Stimulated activated CD8-positive, alpha-beta memory T cell treated with anti-CD3 and anti-CD28 coated beads, Interleukin-2, amount 100 ng/mL, for 1 hour (primary cell): Measurements from ENCODE around the gene AHCTF1.
"Not testable (repeated sequence)": the region's sequence is repeated elsewhere in the genome, so short reads cannot be mapped to it uniquely, and the experiment has no call there.

Experiments
- DNase-seq, 2 donors: peaks; one replicate each; pipeline ENCODE4 v3.0.0-alpha.2; 2020; ENCODE audit warnings: low read depth in 2 of 2

Gene AHCTF1

GRCh38 chr1:246923482-246923881 is 8.3 kb downstream of the AHCTF1 start:
- no peak for DNase-seq

DNA sequence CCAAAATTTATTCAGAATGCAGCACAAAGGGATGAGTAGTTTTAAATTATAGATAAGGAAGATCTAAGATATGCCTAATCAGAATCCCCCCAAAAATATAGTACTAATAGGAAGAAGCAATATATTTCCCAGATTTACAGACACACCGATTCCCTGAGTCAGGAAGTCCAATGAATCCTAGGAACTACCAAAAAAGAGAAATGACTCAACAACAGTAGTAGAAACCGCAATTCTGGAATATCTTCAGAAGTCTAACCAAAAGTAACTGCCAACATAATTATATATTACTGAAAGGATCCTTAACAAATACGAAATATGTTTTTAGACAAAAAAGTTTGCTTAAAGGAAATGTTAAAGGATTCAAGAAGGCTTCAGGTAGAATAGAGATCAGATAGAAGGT is 10.3 kb downstream of the AHCTF1 start:
- DNase-seq, result no peak

DNA sequence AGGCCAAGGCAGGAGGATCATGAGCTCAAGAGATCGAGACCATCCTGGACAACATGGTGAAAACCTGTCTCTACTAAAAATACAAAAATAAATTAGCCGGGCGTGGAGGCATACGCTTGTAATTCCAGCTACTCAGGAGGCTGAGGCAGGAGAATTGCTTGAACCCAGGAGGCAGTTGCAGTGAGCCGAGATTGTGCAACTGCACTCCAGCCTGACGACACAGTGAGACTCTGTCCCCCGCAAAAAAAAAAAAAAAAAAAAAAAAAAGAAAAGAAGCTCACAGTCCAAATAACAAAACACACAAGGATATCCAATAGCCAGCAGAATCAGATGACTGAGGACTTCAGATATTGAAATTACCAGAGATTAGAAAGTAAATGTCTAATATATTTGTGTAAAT is 11.8 kb downstream of the AHCTF1 start:
- no peak for DNase-seq

GRCh38 chr1:246916026-246916923 is 15.5 kb downstream of the AHCTF1 start:
- not testable (repeated sequence) for DNase-seq

DNA sequence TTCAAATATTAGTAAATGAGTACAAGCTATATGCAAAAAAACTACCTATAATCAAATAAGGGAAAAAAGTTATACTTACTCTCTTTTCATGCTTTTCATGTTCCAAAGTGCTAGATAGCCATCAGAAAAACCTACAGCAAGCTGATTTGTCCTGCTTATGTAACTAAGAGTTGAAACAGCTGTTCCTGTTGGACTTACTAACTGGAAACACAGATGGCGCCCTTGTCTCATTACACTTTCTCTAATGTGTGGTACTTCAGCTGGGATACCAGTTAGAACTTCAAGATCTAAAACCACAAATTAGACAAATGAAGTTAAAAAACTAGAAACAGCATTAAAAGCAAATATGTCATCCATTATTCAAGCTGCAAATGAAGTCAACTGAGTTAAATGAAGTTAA is 24.3 kb downstream of the AHCTF1 start:
- DNase-seq, result no peak

DNA sequence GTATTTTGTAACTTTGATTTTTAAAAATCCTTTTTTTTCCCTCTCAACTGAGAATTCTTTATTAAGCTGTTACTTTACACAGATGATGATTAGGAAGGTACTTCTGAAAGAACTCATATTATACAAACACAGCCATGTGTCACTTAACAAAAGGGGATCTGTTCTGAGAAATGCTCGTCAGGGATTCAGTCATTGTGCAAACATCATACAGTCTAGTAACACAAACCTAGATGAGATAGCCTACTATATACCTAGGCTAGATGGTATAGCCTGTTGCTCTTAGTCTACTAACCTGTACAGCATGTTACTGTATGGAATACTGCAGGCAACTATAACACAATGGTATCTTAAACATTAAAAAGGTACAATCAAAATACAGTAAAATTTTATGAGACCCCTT is 24.9 kb downstream of the AHCTF1 start:
- DNase-seq, result no peak

GRCh38 chr1:246901874-246902273 is 29.9 kb downstream of the AHCTF1 start:
- no peak for DNase-seq

GRCh38 chr1:246897302-246897701 is 34.4 kb downstream of the AHCTF1 start:
- no peak for DNase-seq

DNA sequence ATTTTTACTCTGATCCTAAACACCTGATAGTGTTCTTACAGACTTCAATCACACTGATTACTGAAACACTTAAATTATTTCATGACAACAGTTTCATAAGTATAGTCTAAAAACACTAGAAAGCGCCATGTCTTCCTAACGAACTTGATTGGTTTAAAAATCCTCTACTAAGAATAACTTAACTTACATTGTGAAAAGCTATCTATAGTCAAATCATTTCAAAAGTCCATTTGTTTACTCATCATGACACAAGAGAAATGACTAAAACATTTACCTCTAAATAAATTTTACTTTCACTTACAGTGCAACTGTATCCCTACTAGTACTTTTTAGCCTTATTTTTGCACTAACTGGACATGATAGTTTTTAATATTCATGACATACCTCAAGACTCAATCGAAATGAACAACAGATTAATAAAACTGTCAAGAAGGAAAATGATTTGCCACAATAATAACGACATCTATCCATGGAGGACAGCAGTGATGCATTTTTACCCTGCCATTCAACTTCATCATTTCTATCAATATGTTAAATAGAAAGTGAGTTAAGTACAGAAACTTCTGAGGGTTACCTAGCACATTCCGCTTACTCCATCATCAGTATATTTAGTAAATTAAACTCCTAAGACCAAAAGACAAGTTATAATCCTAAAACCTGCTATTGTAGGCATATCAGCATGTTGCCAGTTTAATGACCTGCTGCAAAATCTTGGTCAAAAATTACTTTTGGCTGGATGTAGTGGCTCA is 38.4 kb downstream of the AHCTF1 start:
- no peak for DNase-seq

DNA sequence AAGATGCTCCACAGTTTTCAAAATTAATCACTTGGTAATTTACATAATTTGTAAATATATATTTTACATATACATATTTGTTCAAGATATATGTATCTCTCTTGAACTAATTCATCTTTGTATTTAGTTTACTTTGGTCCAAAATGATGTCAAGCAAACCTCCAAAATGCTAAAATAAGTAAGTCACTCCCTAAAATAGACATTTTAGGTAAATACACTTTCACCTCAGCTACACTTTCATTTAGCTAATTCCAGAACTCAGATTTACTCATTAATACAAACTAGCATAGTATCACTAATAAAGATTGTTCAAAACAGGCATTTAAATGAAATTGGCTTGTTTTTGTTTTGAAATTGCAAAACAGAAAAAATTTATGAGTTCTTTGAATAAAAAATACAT is 40.6 kb downstream of the AHCTF1 start:
- no peak for DNase-seq

GRCh38 chr1:246888522-246888921 is 43.2 kb downstream of the AHCTF1 start:
- no peak for DNase-seq

- not testable (repeated sequence) for DNase-seq
Observed at GRCh38 chr1:246885389-246885788, 46.4 kb downstream of the AHCTF1 start.

DNA sequence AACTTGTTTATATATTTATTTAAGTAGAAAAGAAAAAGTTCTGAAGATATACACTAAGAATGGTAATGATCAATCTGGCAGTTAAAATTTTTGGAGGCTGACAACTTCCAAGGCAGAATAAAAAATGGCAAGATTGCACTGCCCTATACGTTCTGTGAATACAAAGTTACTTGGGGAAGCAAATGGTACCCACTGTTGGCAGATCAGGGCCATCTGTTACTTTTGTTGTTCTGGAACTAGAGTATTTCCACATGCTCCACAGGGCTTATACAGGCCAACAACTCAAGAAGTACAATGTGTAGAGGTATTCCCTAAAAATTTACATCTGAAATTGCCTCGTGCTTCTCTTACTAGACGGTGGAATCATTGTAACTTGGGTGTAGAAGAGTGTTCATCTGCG is 53.2 kb downstream of the AHCTF1 start:
- no peak for DNase-seq

DNA sequence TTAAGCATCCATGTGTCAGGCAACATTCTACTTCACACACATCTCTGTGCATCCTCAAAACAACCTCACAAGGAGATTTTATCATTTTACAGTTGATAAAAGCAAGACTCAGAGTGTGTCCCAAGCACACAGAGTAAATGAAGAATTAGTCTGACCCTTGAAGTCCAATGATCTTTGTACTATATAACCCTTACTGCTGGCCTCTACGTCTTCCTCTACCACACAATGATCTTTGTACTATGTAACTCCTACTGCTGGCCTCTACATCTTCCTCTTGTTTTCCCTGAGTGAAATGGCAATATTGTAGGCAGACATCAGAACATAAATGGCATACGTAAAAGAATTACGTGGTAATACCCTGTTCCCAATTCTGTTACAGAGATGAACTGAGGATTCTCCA is 55.3 kb downstream of the AHCTF1 start:
- DNase-seq, result no peak

DNA sequence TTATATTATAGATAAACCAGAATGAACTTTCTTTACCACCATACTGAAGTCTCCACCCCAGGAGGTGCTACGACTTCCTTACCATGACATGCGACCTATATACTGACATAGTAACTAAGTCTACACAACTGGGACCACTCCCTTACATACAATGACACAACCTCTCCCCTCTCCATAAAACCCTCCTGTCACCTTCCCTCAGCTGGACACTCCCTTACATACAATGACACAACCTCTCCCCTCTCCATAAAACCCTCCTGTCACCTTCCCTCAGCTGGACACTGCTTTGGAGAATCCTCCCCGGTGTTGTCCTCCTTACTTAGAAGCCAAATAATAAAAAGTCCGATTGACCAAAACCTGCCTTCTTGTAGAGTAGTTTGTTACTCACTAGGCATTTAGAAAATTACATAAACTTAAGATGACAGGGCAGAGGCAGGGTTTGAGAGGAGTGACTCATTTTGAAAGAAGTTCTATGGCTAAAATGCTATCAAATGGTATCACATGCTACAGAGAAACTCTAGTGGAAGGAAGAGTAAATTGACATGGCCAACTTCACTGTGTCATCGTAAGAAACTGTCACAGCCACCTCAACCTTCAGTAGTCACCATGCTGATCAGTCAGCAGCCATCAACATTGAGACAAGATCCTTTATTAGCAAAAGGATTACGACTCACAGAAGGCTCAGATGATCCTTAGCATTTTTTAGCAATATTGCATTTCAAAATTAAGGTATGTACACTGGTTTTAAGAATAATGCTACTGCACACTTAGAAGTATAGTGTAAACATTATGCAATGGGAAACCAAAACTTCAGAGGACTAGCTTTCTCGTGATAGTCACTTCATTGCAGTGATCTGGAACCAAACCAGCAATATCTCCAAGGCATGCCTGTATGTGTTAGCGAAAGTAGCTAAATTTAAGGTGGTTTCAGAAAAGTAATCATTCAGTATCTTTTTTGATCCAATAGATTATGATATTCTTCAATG is 56.4 kb downstream of the AHCTF1 start:
- DNase-seq, result no peak

DNA sequence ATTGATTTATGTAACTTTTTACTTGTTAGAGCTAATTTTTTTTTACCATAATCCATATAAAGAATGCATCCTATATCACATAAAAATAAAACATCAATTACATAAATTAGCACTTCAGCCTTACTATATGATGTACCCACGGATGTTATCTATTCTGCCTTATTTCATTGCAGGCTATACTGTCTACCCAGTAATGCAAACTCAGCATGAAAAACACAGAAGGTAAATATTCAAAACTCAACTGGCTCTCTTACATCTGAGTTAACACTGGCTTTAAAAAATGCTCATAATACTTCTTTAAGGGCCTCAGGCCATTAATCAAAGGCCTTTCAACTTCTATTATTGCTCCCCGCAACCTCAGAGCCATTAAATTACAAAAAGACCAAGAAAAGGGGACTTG is 65.8 kb downstream of the AHCTF1 start:
- DNase-seq, result no peak

- not testable (repeated sequence) for DNase-seq
Observed at GRCh38 chr1:246863791-246864190, 68.0 kb downstream of the AHCTF1 start.

GRCh38 chr1:246860401-246860800 is 71.3 kb downstream of the AHCTF1 start:
- no peak for DNase-seq

DNA sequence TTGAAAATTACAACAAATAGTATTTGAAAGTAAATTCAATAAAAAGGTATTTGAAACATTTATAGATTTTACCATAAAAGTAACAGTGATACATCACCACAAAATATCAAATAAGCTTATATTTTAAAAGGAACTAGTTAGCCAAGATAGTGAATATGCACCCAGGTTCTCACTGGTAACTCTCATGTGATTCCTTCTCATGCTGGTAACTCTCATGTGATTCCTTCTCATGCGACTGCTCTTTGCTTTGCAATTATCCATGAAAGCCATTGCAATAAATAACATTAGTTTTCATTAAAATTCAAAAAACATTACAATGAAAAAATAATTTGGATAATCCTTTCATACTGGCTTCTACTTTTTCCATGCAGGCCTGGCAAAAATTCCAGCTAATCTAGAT is 75.4 kb downstream of the AHCTF1 start:
- no peak for DNase-seq

GRCh38 chr1:246850640-246851039 is 81.1 kb downstream of the AHCTF1 start:
- DNase-seq, result not testable (repeated sequence)

DNA sequence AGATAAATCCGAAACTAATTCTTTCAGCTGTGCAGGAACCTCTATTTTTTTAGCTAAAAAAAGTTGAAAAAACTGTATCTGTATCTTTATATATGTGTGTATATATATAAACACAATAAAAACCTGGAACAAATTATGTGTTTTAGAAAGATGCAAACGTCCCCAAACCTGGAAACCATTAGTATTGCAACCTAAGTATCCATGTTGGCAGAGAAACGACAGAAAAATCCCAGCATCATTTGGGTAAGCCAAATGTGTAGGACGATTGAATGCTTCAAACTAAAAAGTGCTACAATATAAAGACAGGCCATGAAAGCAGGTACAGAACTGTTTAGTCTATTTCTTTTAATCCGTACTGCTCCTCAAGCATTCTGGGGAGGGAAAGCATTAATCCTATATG is 87.9 kb downstream of the AHCTF1 start:
- no peak for DNase-seq

DNA sequence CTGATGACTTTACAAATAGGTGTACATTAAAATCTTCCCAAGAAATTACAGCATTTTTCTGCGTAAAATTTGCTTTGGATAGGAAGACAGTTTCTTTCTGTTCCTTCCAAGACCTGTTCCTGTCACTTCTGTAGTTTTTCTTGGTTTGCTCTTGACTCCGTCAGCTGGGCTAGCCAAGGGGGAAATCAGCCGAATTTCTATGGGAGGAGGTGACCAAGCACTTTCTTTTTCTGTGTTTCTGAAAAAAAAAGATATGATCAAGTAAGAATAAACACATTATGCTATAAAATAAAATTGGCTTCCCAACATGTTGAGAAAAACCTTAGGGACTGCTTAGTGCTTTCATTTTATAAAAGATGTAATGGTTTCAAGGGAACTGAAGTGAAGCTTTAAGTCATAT is 91.0 kb downstream of the AHCTF1 start:
- not testable (repeated sequence) for DNase-seq
